Measurements from ENCODE around the gene HLA-DRA.
A peak's percentile ranks its signal among the peaks of the same experiment; 100 is the strongest.
"Not testable (repeated sequence)": the region's sequence is repeated elsewhere in the genome, so short reads cannot be mapped to it uniquely, and the experiment has no call there.

HLA-DRA gene

DNA sequence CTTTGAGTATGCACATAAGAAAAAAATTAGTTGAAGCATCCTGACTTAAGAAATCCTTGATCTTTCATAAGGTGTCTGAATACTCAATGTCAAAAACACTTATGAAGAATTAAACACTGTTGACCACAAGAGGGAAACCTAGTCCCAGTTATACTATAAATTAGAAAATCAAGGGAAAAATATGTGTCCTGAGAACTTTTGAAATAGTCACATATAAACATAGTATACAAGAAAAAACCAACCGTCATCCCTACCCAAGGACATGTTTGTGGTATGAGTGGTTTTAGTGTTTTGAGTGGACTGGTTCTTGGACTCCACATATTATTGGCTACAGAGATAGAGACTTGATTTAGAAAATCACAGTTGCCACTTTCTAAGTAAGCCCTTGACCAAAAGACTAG, 7.6 kb upstream of the HLA-DRA start:
- DNase-seq: peak; percentile 44

DNA sequence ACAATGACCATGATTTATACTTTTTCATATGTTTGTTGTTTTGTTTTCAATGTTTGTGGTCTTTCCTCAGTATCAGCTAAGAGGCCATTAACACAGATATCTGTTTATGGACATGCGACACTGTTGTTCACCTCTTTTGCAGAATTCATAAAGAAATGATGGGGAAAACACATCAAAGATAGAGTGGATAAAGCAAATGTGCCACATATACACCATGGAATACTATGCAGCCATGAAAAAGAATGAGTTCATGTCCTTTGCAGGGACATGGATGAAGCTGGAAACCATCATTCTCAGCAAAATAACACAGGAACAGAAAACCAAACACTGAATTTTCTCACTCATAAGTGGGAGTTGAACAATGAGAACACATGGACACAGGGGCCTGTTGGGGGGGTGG, 5.7 kb upstream of the HLA-DRA start:
- not testable (repeated sequence) for DNase-seq

DNA sequence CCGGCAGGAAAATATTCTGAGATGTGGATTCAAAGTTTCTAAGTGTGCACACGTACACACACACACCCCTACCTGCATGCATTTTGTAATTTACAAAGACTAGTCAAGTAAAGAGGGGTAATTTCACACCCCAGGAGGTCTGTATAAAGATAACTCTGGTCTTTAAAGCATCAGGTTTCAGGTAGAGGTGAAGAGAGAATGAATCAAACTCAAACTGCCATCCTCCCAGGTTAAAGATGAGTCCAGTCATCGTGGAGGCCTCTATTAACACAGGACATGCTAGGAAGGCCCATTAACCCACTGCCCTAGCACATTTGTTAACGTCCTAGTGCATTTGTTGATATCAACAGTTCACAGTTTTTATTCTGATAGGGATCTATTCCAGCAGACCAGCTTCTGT, 3.5 kb upstream of the HLA-DRA start:
- DNase-seq: no peak

DNA sequence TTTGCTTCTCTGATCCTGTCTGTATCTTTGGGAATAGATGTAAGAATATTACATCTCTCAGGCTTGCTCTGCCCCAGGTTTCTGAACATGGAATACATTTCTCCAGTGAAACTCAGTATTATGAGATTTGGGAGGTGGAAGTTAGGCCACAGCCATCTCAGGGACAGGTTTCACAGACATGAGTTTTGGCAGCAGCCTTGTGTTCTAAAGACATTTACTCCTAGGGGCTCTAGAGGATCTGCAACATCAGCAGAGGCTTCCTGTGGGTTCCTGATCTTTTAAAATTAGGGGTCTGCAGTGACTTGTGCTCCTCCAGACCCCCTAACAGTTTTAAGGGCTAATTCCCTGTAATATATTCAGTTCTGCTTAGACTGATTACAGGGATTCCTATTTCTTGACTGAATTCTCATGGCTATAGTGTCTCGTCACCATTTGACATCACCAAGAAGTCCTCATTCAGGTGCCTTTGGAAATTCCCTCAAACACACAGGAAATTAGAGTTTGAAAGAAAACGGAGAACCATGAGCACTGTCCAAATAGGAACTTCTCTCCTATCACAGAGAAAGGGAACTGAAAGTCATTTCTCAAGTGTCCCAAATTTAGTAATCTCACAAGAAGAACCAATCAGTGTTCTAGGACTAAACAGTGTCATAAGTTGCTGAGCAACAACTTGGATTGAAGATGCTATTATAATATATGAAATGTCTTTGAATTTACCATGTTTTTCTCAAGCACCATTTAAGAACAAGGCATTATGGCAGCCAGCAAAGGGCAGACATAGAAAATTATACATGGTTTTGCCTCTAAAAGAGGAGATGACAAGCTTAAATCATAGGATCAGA, 2.5 kb upstream of the HLA-DRA start:
- no peak for DNase-seq

DNA sequence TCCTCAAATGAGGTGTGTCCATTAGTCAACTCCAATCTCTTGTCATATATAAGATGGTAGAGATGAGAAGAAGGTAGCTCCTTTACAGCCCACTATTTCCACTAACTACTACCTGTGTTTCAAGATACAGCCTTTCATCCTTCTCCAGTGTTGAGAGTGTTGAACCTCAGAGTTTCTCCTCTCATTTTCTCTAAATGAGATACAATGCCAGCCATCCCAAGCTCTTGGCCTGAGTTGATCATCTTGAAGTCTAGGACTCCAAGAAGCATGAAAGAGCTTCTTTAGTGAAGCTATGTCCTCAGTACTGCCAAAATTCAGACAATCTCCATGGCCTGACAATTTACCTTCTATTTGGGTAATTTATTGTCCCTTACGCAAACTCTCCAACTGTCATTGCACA, 548 bp upstream of the HLA-DRA start:
- DNase-seq: no peak

DNA sequence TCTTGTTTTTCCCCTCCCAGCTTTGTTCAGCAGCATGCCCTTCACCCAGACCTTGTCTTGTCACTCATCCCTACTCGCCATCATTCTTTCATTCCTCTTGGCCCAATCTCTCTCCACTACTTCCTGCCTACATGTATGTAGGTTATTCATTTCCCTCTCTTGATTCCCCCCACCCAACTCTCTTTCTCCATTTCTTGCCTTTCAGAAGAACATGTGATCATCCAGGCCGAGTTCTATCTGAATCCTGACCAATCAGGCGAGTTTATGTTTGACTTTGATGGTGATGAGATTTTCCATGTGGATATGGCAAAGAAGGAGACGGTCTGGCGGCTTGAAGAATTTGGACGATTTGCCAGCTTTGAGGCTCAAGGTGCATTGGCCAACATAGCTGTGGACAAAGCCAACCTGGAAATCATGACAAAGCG, 2.6 kb downstream of the HLA-DRA start:
- no peak for DNase-seq

DNA sequence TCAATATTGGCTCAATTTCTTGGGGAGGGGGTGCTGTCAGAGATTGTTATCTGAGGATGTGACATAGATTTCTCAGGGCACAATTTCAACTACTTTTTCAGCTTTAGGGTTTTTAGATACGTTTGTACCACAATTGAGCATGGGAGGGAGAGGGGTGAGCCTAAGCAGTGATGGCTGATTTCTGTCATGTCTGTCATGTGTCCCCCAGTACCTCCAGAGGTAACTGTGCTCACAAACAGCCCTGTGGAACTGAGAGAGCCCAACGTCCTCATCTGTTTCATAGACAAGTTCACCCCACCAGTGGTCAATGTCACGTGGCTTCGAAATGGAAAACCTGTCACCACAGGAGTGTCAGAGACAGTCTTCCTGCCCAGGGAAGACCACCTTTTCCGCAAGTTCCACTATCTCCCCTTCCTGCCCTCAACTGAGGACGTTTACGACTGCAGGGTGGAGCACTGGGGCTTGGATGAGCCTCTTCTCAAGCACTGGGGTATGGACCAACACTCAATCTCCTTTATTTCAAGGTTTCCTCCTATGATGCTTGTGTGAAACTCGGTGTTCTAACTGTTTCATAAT, 3.4 kb downstream of the HLA-DRA start:
- no peak for DNase-seq

DNA sequence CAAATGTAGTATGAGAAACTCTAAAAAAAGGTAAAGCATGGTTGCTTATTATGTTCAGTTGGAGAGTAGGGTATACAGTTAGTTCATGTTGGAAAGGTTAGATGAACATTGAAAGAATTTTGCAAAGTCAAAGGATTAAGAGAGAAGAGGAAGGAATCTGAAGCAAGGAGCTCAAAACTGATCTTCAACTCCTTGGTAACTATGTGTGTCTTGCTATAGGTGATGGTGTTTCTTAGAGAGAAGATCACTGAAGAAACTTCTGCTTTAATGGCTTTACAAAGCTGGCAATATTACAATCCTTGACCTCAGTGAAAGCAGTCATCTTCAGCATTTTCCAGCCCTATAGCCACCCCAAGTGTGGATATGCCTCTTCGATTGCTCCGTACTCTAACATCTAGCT, 4.7 kb downstream of the HLA-DRA start:
- DNase-seq: no peak

DNA sequence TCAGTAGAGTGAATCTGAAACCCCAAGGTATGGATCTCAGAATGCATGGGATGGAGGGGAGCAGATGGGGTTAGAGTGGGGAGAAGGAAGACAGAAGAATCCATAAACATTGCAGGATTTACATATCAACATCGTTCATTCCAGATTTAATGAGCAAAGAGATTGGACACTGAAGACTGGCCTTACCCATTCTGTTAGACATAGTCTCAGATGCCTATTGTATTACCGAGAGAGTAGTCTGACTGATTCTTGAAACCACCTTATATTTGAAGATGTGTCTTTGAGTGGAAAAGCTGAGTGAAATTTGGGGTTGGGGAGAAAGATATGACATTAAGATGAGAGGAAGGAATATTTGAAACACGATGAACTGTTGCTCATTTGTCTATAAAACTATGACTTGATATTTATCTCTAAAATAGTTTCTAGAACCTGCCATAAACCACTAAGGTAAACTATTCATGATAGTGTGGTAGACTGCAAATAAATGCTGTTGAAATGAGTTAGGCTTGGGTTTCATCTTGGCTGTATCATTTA, 5.7 kb downstream of the HLA-DRA start:
- no peak for DNase-seq

DNA sequence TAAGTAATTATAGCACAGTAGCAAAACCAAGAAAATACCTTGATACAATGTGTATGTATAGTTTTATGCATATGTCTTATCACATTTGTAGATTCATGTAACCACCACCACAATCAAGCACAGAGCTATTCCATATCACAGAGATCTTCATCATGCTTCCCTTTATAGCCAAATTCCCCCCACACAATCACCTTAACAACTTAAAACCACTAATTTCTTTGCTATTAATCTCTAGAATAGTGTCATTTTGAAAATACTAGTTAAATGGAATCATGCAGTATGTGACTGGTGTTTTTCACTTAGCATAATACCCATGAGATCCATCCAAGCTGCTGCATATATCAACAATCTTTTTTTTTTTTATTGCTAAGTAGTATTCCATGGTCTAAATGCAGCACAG, 8.2 kb downstream of the HLA-DRA start:
- no peak for DNase-seq

DNA sequence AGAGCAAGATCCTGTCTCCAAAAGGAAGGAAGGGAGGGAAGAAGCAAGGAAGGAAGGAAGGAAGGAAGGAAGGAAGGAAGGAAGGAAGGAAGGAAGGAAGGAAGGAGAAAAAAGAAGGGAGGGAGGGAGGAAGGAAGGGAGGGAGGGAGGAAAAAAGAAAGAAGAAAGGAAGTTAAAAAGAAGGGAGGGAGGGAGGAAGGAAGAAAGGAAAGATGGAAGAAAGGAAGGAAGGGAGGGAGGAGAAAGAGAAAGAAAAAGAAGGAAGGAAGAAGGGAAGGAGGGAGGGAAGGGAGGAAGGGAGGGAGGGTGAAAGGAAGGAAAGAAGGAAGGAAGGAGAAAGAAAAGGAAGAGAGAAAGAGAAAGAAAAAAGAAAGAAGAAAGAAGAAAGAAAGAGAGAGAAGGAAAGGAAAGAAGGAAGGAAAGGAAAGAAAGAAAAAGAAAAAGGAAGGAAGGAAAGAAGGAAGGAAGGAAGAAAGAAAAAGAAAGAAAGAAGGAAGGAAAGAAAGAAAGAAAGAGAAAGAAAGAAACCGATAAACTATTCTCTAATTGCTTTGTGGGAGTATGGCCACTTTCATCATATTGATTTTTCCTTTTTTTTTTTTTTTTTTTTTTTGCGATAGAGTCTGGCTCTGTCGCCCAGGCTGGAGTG, 9.5 kb downstream of the HLA-DRA start:
- no peak for DNase-seq

DNA sequence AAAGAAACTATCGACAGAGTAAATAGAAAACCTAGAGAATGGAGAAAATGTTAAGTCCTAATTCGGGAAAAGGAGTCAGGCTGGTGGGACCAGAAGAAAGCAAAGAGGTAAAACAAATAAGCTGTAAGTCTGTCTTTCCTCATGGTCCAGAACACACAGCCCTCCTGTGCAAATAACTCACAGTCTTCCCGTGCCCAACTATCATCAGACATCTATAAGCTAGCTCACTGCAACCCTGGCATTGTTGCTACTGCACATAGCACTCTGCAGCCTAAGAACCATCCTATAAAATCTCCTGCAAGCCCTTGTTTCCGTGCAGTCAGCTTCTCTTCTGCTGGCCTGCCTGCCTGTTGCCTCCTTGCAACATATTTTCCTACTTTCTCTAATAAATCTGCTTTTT, 17.4 kb downstream of the HLA-DRA start:
- DNase-seq: no peak

DNA sequence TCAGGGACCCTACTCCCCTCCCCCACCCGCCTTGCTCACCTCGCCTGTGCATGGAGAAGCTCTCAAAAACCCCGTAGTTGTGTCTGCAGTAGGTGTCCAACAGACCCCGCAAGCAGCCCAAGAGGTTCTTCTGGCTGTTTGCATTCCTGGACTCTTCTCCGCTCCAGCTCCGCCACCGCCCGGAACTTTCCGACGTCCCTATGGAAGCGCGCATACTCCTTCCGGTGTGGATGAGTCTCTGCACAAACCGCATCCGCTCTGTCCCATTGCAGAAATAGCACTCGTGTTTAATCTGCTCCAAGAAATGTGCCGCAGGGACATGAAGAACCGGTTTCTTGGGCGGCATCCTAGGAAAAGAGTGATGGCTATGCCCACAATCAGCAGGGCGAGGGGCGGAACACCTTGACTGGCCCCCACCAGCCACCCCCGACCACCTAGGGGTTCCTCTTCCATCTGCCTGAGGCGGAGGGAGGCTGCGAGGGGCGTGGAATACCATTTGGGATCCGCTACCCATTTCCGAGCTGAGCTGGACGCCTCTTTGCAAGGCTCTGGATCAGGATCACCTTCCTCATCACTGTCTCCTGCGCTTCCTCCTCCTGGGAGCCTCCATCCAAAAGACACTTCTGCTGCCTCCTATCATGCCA, 20.2 kb downstream of the HLA-DRA start:
- DNase-seq: peak; percentile 6

DNA sequence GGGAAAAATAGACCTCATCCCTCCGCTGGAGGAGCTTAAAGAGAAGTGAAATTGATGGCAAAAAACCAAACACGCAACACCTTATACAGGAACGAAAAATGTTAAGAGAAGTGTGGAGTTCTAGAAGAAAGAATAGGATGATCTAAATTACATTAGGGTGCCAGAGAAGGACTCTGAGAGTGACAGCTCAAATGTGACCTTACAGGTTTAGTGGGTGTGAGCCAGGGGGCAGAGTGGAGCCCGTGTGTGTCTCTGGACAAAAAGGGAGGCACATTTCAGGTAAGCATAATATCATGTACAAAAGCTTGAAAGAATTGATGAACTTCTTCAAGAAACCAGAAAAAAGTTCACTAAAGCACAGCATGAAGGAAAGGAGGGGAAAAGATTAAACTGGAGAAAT, 20.8 kb downstream of the HLA-DRA start:
- DNase-seq: no peak

DNA sequence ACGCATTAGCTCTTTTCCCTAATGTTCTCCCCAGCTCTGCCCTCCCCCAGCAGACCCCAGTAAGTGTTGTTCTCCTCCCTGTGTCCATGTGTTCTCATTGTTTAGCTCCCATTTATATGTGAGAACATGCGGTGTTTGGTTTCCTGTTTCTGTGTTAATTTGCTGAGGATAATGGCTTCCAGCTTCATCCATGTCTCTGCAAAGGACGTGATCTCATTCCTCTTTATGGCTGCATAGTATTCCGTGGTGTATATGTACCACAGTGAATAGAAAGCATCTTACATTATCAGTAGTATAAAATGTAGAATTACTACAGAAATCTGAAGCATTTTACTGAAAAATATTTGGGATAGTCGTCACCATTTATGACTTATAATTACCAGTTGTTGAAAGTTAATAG, 21.8 kb downstream of the HLA-DRA start:
- DNase-seq: no peak

DNA sequence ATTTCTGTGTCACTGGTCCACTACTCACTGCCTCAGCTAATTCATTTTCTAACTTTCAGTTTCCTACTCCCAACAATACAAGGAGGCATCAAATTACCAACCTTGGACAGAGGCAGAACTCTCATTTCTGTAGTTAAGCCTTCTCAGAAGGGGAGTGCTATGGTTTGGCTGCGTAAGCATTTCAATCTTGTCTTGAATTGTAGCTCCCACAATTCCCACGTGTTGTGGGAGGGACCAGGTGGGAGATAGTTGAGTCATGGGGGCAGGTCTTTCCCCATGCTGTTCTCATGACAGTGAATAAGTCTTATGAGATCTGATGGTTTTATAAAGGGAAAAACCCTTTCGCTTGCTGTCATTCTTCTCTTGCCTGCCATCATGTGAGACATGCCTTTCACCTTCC, 22.9 kb downstream of the HLA-DRA start:
- no peak for DNase-seq

DNA sequence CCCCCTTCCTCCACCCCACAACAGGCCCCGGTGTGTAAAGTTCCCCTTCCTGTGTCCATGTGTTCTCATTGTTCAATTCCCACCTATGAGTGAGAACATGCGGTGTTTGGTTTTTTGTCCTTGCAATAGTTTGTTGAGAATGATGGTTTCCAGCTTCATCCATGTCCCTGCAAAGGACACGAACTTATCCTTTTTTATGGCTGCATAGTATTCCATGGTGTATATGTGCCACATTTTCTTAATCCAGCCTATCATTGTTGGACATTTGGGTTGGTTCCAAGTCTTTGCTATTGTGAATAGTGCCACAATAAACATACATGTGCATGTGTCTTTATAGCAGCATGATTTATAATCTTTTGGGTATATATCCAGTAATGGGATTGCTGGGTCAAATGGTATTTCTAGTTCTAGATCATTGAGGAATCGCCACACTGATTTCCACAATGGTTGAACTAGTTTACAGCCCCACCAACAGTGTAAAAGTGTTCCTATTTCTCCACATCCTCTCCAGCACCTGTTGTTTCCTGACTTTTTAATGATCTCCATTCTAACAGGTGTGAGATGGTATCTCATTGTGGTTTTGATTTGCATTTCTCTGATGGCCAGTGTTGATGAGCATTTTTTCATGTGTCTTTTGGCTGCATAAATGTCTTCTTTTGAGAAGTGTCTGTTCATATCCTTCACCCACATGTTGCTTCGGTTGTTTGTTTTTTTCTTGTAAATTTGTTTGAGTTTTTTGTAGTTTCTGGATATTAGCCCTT, 28.2 kb downstream of the HLA-DRA start:
- DNase-seq: not testable (repeated sequence)

DNA sequence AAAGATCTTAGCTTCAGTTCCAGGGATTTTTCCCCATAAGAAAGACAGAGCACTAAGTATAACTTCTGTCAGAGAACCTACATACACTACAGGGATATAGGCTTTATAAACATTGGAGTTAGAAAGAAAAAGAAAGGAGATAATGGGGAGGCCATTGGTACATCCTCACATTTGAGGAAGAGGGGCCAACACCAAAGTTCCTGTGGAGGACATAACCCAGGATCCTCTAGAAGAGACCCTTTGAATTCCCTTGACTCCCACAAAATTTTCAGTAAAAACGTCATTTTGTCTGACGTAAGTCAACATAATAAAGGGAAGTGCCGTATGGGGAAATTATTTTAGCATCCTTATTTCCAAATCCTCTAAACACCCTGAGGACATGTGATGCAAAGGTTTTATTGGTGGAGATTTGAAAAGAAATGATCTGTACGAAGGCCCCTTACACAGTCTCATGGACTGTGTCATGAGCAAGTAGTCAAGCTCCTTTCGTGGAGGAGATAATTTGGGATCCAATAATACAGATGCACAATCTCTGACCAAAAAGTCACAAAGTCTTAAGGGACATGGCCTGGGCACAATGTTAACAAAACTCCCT, 33.2 kb downstream of the HLA-DRA start:
- no peak for DNase-seq

DNA sequence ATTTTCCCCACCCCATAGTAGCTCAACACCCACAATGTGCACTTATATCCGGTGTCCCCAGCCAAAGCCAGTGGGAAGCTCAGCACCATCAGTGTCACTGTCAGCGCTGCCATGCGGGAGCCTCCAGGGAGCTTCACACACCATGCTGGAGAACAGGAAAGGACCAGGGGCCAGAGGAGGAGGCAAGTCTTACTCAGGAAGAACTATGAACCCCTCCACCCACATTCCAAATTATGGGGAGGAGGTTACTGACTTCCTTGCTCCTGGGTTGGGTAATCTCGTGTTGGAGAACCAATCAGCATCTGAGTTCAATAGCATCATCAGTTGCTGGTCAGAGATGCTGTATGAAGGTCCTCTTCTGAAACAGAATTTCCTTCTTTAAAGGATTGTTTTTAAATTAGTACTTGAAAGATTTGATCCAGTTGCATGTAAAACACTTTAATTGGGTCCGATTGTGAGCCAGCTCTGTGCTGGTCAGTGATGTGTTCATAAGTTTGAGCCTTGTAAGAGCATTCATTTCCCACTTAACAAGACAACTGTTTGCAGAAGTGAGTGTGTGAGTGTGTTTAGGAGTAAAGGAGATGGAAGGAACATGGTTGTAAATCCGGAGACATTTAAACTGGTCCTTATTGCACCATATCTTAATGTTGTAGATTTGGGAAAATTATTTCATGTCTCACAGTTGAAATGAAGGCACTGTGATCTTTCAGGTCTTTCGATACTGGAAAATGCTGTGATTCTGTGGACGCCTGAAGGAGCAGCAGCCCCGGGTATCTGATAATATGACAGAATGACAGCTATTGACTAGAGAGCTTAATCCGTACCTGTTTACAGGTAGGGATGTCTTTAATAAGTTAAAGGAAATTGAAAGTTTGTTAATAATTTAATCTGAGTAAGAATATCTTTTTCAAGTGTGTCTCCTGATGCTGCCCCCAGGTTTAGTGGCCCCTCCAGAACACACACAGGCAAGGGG, 34.0 kb downstream of the HLA-DRA start:
- DNase-seq: peak; percentile 8

DNA sequence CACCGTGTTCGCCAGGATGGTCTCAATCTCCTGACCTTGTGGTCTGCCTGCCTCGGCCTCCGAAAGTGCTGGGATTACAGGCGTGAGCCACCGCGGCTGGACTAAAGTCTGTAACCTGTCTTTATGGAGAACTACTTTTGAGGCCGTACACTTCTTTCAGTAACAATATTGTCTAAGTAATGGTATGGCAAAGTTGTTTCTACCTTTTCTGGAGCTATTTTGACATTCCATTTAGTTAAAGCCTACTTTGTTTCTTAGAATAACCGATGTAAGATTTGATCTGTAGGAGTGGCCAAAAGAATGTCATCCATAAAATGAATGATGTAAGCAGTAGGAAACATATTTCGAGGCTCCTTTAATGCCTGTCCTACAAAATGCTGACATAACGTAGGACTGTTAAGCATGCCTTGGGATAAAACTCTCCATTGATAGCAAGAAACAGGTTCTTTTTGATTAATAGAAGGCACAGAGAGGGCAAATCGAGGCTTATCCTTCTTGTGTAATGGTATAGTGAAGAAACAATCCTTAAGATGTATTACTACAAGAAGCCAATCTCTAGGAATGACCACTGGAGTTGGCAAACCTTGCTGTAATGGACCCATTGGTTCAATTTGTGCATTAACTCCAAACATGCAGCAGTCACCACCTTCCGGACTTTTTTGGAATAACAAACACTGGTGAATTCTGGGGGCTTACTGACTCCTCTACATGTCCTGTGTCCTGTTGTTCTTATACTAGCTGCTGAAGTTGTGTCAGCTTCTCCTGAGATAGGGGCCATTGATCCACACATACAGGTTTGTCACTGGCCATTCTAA, 35.9 kb downstream of the HLA-DRA start:
- no peak for DNase-seq

All from fibroblast of skin of scalp (primary cell).